PC-9 (cell line): ENCODE results near the gene FRMD7. TPM values are rescaled to one million over a fixed set of nuclear protein-coding genes. Genes with fewer than 3 reads are reported as not detected.

Source experiments
- BruUV-seq: library from RNA; stranded (reverse); fragments of 400-500 nt; replicated peaks from 2 replicates; lab custom pipeline; 2021; lab: Mats Ljungman, UMichigan
- CTCF ChIA-PET: fragments of 300-600 bp; sonication (Branson Sonifier 250); formaldehyde crosslinking; loops from one replicate; lab custom pipeline; 2022; ENCODE audit warnings: antibody characterized with exemption; lab: Charles Lee
- POLR2A ChIA-PET: fragments of 300-600 bp; sonication (Branson Sonifier 250); formaldehyde crosslinking; loops from one replicate; lab custom pipeline; 2022; ENCODE audit warnings: antibody characterized with exemption; ENCODE audit not compliant: unreplicated experiment; lab: Charles Lee
- DNase-seq, 2 experiments: peaks; one replicate each; pipeline versions ENCODE4 v3.0.0 to v3.0.0-alpha.2; 2015 to 2022; ENCODE audit warnings: mixed read lengths in 1 of 2
- H2AFZ ChIP-seq: fragments of 200-600 bp; sonication (generic); 2 replicates; pipeline ENCODE4 v1.8.1; 2017; ENCODE audit warnings: antibody characterized with exemption
- H3F3A ChIP-seq: fragments of 200-600 bp; sonication (generic); 2 replicates; pipeline ENCODE4 v1.8.1; 2017; ENCODE audit warnings: antibody characterized with exemption, mild to moderate bottlenecking, low read depth; ENCODE audit not compliant: insufficient read depth
- H3K27ac ChIP-seq: fragments of 200-600 bp; sonication (generic); 2 replicates; pipeline ENCODE4 v1.6.1; 2016; ENCODE audit warnings: mixed run types
- H3K27me3 ChIP-seq: fragments of 200-600 bp; sonication (generic); 2 replicates; pipeline ENCODE4 v1.6.1; 2016; ENCODE audit warnings: low read depth, mixed run types; ENCODE audit not compliant: insufficient read depth
- H3K36me3 ChIP-seq: fragments of 200-600 bp; sonication (generic); 2 replicates; pipeline ENCODE4 v1.6.1; 2016; ENCODE audit warnings: low read depth, mixed run types
- H3K4me1 ChIP-seq: fragments of 200-600 bp; sonication (generic); replicated peaks from 2 replicates; pipeline ENCODE4 v1.6.1; 2016; ENCODE audit warnings: mixed run types; ENCODE audit not compliant: insufficient read depth
- H3K4me2 ChIP-seq: fragments of 200-600 bp; sonication (generic); 2 replicates; pipeline ENCODE4 v1.6.1; 2017; ENCODE audit warnings: mixed run types
- H3K4me3 ChIP-seq: fragments of 200-600 bp; sonication (generic); 2 replicates; pipeline ENCODE4 v1.6.1; 2016; ENCODE audit warnings: mixed run types
- H3K79me2 ChIP-seq: fragments of 200-600 bp; sonication (generic); 2 replicates; pipeline ENCODE4 v1.6.1; 2017; ENCODE audit warnings: low read depth, mixed run types
- H3K9me2 ChIP-seq: fragments of 200-600 bp; sonication (generic); 2 replicates; pipeline ENCODE4 v1.8.1; 2017; ENCODE audit warnings: mild to moderate bottlenecking; ENCODE audit not compliant: insufficient read depth
- H3K9me3 ChIP-seq: fragments of 200-600 bp; sonication (generic); 2 replicates; pipeline ENCODE4 v1.8.1; 2016; ENCODE audit warnings: low read depth; ENCODE audit not compliant: insufficient read depth
- H4K20me1 ChIP-seq: fragments of 200-600 bp; sonication (generic); 2 replicates; pipeline ENCODE4 v1.8.1; 2017; ENCODE audit not compliant: insufficient read depth
- EZH2 ChIP-seq: fragments of 200-600 bp; sonication (generic); IDR thresholded peaks from 2 replicates; pipeline ENCODE4 v1.8.0; 2017; ENCODE audit warnings: antibody characterized with exemption, low read depth
- intact Hi-C: fragments of 100-400 bp; cut with micrococcal nuclease; formaldehyde crosslinking; loops from one replicate; pipeline ENCODE4 v1.10.0; 2022; ENCODE audit not compliant: unreplicated experiment
- total RNA-seq: library from RNA; stranded (reverse); gene quantifications from 2 replicates; pipeline ENCODE4 v1.2.3, GENCODE V29; 2021
- TF ChIP-seq, protein P1 (sequence below): fragments of 200-600 bp; sonication (generic); conservative IDR thresholded peaks from 2 replicates; pipeline ENCODE4 v1.6.1; 2017; ENCODE audit warnings: mixed run types, antibody characterized with exemption, mild to moderate bottlenecking, moderate library complexity

Gene FRMD7
- total RNA-seq, 1 experiment from 2014 or later: not detected

DNA sequence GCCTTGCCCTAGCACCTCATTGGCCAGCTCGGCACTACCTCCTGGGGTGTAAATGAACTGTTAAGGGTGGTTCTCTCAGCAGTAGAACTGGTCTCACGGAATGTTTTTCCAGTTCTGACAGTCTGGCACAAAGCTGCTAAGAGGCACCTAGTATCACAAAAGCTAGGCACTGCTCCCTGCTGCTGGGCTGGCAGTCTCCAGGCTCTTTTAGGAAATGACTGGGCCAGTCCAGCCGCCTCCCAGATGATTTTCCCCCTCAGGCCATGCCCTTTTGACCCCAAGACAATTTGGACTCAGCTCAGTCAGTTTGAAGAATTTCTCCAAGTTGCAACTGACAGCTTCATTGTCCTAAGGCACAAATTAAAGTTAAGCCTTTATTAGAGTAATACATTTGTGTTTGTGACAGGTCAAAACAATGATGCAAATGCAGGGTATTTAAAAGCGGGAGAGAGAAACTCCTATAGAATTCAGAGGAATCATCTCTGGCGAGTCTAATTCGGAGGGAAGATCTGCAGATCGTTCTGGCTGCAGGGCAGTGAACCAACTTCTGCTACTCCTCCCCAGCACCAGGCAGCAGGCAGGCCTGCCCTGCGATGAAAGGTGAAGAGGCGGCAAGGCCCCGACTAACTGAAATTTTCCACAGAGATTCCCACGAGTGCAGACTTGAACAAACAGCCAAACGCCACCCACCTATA lies 7.9 kb downstream of the FRMD7 start:
- Histone ChIP-seq H3K4me2 (peak overlapping the region; percentile 72), H3K79me2 (no peaks in the 10 kb centered on the region), H3K36me3 (no peaks in the 10 kb centered on the region), H3K27me3 (no peaks in the 10 kb centered on the region), H3K4me1 (peaks cover 35% of the 10 kb centered on the region), H3F3A (peaks cover 23% of the 10 kb centered on the region), H3K9me3 (no peaks in the 10 kb centered on the region), H3K4me3 (peak overlapping the region; percentile 44; the same call in 1 of the 2 replicates), H3K27ac (peak overlapping the region; percentile 70), H3K9me2 (no peaks in the 10 kb centered on the region), H2AFZ (peak overlapping the region; percentile 39), H4K20me1 (no peaks in the 10 kb centered on the region)
- CTCF ChIA-PET: interaction anchor here (0.6 to 1.7 kb wide), 3 partner anchors 27 to 100 kb away, joined by 3 to 6 read pairs (median 3); partner anchors contain the start of gene RAP2C
- BruUV-seq: no TSS peak
- TF ChIP-seq, protein P1, sequence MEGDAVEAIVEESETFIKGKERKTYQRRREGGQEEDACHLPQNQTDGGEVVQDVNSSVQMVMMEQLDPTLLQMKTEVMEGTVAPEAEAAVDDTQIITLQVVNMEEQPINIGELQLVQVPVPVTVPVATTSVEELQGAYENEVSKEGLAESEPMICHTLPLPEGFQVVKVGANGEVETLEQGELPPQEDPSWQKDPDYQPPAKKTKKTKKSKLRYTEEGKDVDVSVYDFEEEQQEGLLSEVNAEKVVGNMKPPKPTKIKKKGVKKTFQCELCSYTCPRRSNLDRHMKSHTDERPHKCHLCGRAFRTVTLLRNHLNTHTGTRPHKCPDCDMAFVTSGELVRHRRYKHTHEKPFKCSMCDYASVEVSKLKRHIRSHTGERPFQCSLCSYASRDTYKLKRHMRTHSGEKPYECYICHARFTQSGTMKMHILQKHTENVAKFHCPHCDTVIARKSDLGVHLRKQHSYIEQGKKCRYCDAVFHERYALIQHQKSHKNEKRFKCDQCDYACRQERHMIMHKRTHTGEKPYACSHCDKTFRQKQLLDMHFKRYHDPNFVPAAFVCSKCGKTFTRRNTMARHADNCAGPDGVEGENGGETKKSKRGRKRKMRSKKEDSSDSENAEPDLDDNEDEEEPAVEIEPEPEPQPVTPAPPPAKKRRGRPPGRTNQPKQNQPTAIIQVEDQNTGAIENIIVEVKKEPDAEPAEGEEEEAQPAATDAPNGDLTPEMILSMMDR: no peak
- no peak for TF ChIP-seq EZH2
- intact Hi-C loops: loop anchor here (2.0 kb wide), 1 partner anchor 97 kb away; no protein-coding TSS in a partner anchor
- POLR2A ChIA-PET: interaction anchor here (0.6 kb wide), 1 partner anchor 13 kb away, joined by 3 read pairs; no protein-coding TSS in a partner anchor
- peak; percentile 76 to 89 for DNase-seq

- H3K4me2 ChIP-seq: peak overlapping the region; percentile 72
- no TSS peak for BruUV-seq
- TF ChIP-seq EZH2: no peak
- TF ChIP-seq, protein P1: no peak
- no peaks in the 10 kb centered on the region for H3K9me3 ChIP-seq
- H3K79me2 ChIP-seq: no peaks in the 10 kb centered on the region
- H3K4me1 ChIP-seq: peaks cover 35% of the 10 kb centered on the region
- ChIA-PET POLR2A (interaction anchor here (0.6 kb wide), 1 partner anchor 14 kb away, joined by 3 read pairs; no protein-coding TSS in a partner anchor), CTCF (interaction anchor here (0.8 to 1.7 kb wide), 2 partner anchors 27 to 82 kb away, joined by 3 to 6 read pairs; no protein-coding TSS in a partner anchor)
- H2AFZ ChIP-seq: peak overlapping the region; percentile 39
- peak in 1 of 2 experiments; percentile 66 for DNase-seq
- intact Hi-C loops: no loop called here
- peak overlapping the region; percentile 44; the same call in 1 of the 2 replicates for H3K4me3 ChIP-seq
- peaks cover 23% of the 10 kb centered on the region for H3F3A ChIP-seq
- no peaks in the 10 kb centered on the region for H4K20me1 ChIP-seq
- no peaks in the 10 kb centered on the region for H3K9me2 ChIP-seq
- H3K27ac ChIP-seq: peak overlapping the region; percentile 70
- H3K27me3 ChIP-seq: no peaks in the 10 kb centered on the region
- no peaks in the 10 kb centered on the region for H3K36me3 ChIP-seq
These were observed 8.5 kb downstream of the FRMD7 start for GRCh38 chrX:132119283-132119682.

DNA sequence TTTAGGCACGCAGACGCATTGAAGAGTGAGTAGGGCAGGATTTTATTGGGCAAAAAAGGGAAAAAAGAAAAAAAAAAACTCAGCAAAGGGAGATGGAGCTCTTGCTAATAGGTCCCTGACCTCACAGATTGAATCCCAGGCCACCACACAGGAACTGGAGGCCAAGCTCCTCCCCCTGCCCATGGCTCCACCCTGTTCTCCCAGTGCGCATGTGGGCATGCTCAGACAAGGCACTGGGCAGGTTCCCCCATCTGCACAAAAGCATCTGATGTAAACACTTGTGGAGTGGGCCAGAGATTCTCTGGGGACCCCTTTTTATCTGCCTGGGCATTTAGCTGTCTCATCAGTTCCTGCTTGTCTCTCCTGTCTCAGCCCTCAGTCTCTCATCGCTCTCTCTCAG lies 9.5 kb downstream of the FRMD7 start:
- no peaks in the 10 kb centered on the region for H3K36me3 ChIP-seq
- 0 out of 2 replicates have a peak overlapping the region, but pooled peaks have one; percentile 39 for H2AFZ ChIP-seq
- BruUV-seq: no TSS peak
- H3K27ac ChIP-seq: 0 out of 2 replicates have a peak overlapping the region, but pooled peaks have one; percentile 70
- H3K9me3 ChIP-seq: no peaks in the 10 kb centered on the region
- no peaks in the 10 kb centered on the region for H3K27me3 ChIP-seq
- H3F3A ChIP-seq: peaks cover 23% of the 10 kb centered on the region
- H4K20me1 ChIP-seq: no peaks in the 10 kb centered on the region
- ChIA-PET CTCF (interaction anchor here (0.6 kb wide), 1 partner anchor 24 kb away, joined by 3 read pairs; no protein-coding TSS in a partner anchor), POLR2A (interaction anchor here (0.6 kb wide), 1 partner anchor 62 kb away, joined by 4 read pairs; no protein-coding TSS in a partner anchor)
- intact Hi-C loops: no loop called here
- TF ChIP-seq, protein P1: no peak
- no peak for TF ChIP-seq EZH2
- peak overlapping the region; percentile 72 for H3K4me2 ChIP-seq
- H3K9me2 ChIP-seq: no peaks in the 10 kb centered on the region
- H3K4me1 ChIP-seq: peaks cover 35% of the 10 kb centered on the region
- no peaks in the 10 kb centered on the region for H3K79me2 ChIP-seq
- no peak overlapping the region for H3K4me3 ChIP-seq
- DNase-seq: no peak
